ENCODE measurements around the gene CCDC106. TPM values are rescaled to one million over a fixed set of nuclear protein-coding genes. Genes with fewer than 3 reads are reported as not detected.

CCDC106 gene
- total RNA-seq, 3 donors from 2014 or later = 5.5 to 14.8 (median 6.3) TPM

GRCh38 chr19:55633861-55634260 is 14.2 kb upstream of the CCDC106 start:
- Histone ChIP-seq H3K4me3 (no peak overlapping the region), H3K4me1 (ENCODE audit: low read depth) (peaks cover 16% of the 10 kb centered on the region), H3K36me3 (ENCODE audit: low read depth) (no peaks in the 10 kb centered on the region), H3K9me3 (no peaks in the 10 kb centered on the region)
- intact Hi-C loops (cut with DNase I, micrococcal nuclease) = no loop called here
- no peak for TF ChIP-seq CTCF (IDR thresholded peaks at IDR 0.05)
- ATAC-seq (no peak), DNase-seq (peak in 1 of 3 donors; percentile 4)

- Histone ChIP-seq H3K36me3 (ENCODE audit: low read depth) (no peaks in the 10 kb centered on the region), H3K9me3 (no peaks in the 10 kb centered on the region), H3K4me1 (ENCODE audit: low read depth) (peaks cover 24% of the 10 kb centered on the region), H3K4me3 (peak overlapping the region; percentile 76)
- intact Hi-C loops (cut with DNase I, micrococcal nuclease) = no loop called here
- no peak for TF ChIP-seq CTCF (IDR thresholded peaks at IDR 0.05)
- DNase-seq (peak in 2 of 3 donors; percentile 48 to 54), ATAC-seq (no peak)
These were observed 12.7 kb upstream of the CCDC106 start for GRCh38 chr19:55635334-55635717.

- peak in 1 of 3 donors; percentile 31 for DNase-seq
- H3K4me3 ChIP-seq = no peak overlapping the region
- no peaks in the 10 kb centered on the region for H3K36me3 ChIP-seq (ENCODE audit: low read depth)
- no peaks in the 10 kb centered on the region for H3K9me3 ChIP-seq
- no peak for TF ChIP-seq CTCF (IDR thresholded peaks at IDR 0.05)
- intact Hi-C loops (cut with DNase I, micrococcal nuclease) = no loop called here
- ATAC-seq = no peak
- H3K4me1 ChIP-seq (ENCODE audit: low read depth) = peaks cover 25% of the 10 kb centered on the region
These were observed 12.1 kb upstream of the CCDC106 start for GRCh38 chr19:55635856-55636440.

GRCh38 chr19:55636723-55637122 is 11.3 kb upstream of the CCDC106 start:
- no peak for TF ChIP-seq CTCF (IDR thresholded peaks at IDR 0.05)
- Histone ChIP-seq H3K4me3 (no peak overlapping the region), H3K9me3 (no peaks in the 10 kb centered on the region), H3K4me1 (ENCODE audit: low read depth) (peaks cover 25% of the 10 kb centered on the region), H3K36me3 (ENCODE audit: low read depth) (no peaks in the 10 kb centered on the region)
- intact Hi-C loops (cut with DNase I, micrococcal nuclease) = no loop called here
- DNase-seq (peak in 1 of 3 donors; percentile 17), ATAC-seq (no peak)

- Histone ChIP-seq H3K4me1 (ENCODE audit: low read depth) (peaks cover 30% of the 10 kb centered on the region), H3K9me3 (no peaks in the 10 kb centered on the region), H3K36me3 (ENCODE audit: low read depth) (no peaks in the 10 kb centered on the region), H3K4me3 (no peak overlapping the region)
- DNase-seq = peak in 1 of 3 donors; percentile 46
- ATAC-seq = no peak
- TF ChIP-seq CTCF (IDR thresholded peaks at IDR 0.05) = no peak
- intact Hi-C loops (cut with DNase I, micrococcal nuclease) = no loop called here
These were observed 10.5 kb upstream of the CCDC106 start for GRCh38 chr19:55637534-55637933.
